Mesodermal cell (in vitro differentiated cells): ENCODE data around the gene CMTM8.

ENCODE experiments used
- H3K27ac ChIP-seq: 2 replicates; pipeline ENCODE4 v1.7.0; 2013; ENCODE audit warnings: mild to moderate bottlenecking, low read depth, low read length, moderate library complexity; ENCODE audit not compliant: severe bottlenecking
- H3K36me3 ChIP-seq: 2 replicates; pipeline ENCODE4 v1.7.1; 2013; ENCODE audit warnings: mild to moderate bottlenecking, low read length, moderate library complexity; ENCODE audit not compliant: control insufficient read depth, insufficient read depth
- H3K4me1 ChIP-seq: one replicate; pipeline ENCODE4 v1.7.1; 2013; ENCODE audit warnings: mild to moderate bottlenecking, low read length; ENCODE audit not compliant: insufficient read depth, control insufficient read depth, poor library complexity, severe bottlenecking
- H3K4me3 ChIP-seq: 2 replicates; pipeline ENCODE4 v1.7.0; 2013; ENCODE audit warnings: low read length, control low read depth, mild to moderate bottlenecking; ENCODE audit not compliant: insufficient read depth, poor library complexity, severe bottlenecking; ENCODE audit errors: extremely low read depth
- H3K9me3 ChIP-seq: 2 replicates; pipeline ENCODE4 v1.7.1; 2013; ENCODE audit warnings: mild to moderate bottlenecking, low read length, moderate library complexity; ENCODE audit not compliant: control insufficient read depth
- whole genome bisulfite sequencing, 2 experiments: methylation state at CpG; one replicate each; pipeline ENCODE4 v1.1.5; 2013; ENCODE audit warnings: missing lambda C conversion rate in 2 of 2; ENCODE audit not compliant: insufficient coverage in 2 of 2; 5-methylcytosine and 5-hydroxymethylcytosine counted together

The CMTM8 gene

DNA sequence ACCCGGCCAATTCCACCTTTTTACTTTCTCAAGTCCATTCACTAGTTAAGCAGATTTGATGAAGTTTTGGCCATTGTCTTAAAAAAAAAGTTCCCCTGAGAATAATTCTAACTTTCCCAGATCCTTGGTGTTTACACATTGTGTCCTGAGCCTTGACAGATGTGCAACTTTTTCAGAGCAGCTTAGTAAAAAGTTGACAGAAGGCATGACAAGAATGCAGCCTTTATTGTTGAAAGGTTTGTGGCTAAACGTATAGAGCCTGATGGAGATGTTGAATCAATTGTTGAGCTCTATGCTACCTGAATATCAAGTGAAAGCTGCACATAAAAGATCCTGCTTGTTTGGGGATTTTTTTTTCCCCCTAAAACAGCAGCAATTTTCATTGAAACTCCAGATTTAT, 77.8 kb downstream of the CMTM8 start:
- peaks cover 11% of the 10 kb centered on the region for H3K4me1 ChIP-seq
- no peaks in the 10 kb centered on the region for H3K36me3 ChIP-seq
- H3K27ac ChIP-seq = no peak overlapping the region
- no peak overlapping the region for H3K4me3 ChIP-seq
- 40 to 73% methylated on average over 1 to 2 of the region's 2 CpGs for WGBS, 2 experiments
- H3K9me3 ChIP-seq = no peaks in the 10 kb centered on the region

- Histone ChIP-seq H3K4me3 (no peak overlapping the region), H3K4me1 (peaks cover 11% of the 10 kb centered on the region), H3K9me3 (no peaks in the 10 kb centered on the region), H3K36me3 (no peaks in the 10 kb centered on the region), H3K27ac (no peak overlapping the region)
- 80 to 100% methylated on average over 1 of the region's 2 CpGs for WGBS, 2 experiments
Measured at GRCh38 chr3:32316976-32317375, 78.5 kb downstream of the CMTM8 start.

DNA sequence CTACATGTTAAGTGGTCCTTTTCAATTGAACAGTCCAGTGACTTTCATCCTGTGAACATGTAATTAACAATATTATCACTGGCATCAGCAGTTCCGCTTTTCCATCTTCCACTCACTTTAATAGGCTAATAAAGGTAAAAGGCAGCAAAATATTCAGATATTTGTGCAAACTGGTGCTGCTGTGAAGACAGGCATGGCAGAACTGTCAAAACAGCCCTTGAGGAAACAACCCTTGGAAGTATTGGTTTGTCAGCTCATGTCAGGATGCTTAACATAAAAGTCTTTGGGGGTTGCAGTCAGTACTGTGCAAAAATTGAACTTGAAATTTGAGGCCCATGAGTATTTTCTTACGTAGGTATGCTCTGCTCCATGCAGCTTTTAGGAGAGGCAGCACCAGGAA, 81.1 kb downstream of the CMTM8 start:
- Histone ChIP-seq H3K9me3 (no peaks in the 10 kb centered on the region), H3K4me1 (no peaks in the 10 kb centered on the region), H3K27ac (no peak overlapping the region), H3K36me3 (no peaks in the 10 kb centered on the region), H3K4me3 (no peak overlapping the region)
- WGBS, 2 experiments = 91 to 93% methylated on average over 1 of the region's 2 CpGs

DNA sequence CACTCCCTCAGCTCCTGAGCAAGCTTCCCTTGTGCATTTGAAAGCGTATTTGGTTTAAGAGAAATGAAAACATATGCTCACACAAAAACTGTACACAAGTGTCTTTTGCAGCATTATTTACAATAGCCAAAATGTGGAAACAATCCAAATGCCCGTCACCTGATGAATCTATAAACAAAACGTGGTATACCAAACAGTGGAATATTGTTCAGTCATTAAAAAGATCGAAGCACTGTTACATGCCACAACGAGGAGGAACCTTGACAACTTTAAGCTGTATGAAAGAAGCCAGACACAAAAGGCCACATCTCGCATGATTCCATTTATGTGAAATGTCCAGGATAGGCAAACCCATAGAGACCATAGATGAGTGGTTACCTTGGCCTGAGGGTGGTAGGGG, 81.6 kb downstream of the CMTM8 start:
- WGBS, 2 experiments = 94 to 100% methylated on average over 5 to 6 of the region's 6 CpGs
- H3K4me1 ChIP-seq = no peaks in the 10 kb centered on the region
- H3K4me3 ChIP-seq = no peak overlapping the region
- H3K9me3 ChIP-seq = no peaks in the 10 kb centered on the region
- no peak overlapping the region for H3K27ac ChIP-seq
- no peaks in the 10 kb centered on the region for H3K36me3 ChIP-seq

DNA sequence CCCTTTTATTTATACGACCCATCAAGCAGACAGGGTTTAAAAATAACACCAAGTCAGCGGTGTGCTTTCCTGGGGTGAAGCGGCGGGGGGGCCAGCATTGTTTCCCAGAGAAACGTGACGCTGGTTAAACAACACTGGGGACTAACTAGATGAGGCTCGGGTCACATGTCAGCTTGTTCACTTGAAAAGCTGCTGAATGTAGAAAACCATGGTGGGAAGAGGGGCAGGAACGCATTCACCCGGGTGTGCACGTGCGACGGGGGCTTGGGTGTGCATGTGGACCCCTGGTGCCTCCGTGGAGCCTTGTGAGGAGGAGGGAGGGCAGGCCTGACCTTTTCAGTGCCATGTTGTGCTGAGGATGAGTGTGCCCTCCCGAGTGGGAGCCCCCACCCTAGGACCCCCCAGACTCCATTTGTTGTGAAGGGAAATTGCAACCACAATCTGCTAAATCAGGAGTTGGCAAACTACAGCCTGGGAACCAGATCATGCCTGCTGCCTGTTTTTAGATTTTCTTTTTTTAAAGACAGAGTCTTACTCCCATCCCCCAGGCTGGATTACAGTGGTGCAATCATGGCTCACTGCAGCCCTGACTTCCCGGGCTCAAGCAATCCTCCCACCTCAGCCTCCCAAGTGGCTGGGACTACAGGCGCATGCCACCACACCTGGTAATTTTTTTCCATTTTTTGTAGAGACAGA, 82.8 kb downstream of the CMTM8 start:
- no peaks in the 10 kb centered on the region for H3K4me1 ChIP-seq
- 71 to 76% methylated on average over 13 to 15 of the region's 16 CpGs for WGBS, 2 experiments

DNA sequence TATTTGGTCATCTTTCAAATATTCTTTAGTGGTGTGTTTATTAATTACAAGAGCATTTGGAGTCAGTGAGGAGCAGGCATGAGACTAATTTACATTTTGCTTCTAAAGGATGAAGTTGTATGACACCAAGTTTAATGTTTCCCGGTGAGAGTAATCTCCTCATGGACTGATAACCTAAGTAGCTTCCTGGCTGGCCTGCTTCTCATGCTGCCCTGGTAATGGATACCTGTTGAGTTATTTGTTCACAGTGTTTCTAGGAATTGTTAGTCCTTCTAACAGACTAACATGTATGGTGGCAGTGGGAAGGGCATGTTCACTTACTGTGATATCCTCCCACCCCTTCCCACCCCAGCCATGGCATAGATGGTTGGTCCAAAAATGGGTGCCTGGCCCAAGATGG, 83.8 kb downstream of the CMTM8 start:
- 78 to 80% methylated on average over 1 of the region's 1 CpG for WGBS, 2 experiments
- Histone ChIP-seq H3K36me3 (no peaks in the 10 kb centered on the region), H3K9me3 (no peaks in the 10 kb centered on the region), H3K27ac (no peak overlapping the region), H3K4me3 (no peak overlapping the region), H3K4me1 (no peaks in the 10 kb centered on the region)

More for the DNA sequence above, 82.8 kb downstream of the CMTM8 start:
- no peaks in the 10 kb centered on the region for H3K9me3 ChIP-seq
- no peaks in the 10 kb centered on the region for H3K36me3 ChIP-seq
- peak overlapping the region; percentile 33 for H3K27ac ChIP-seq
- H3K4me3 ChIP-seq = no peak overlapping the region

DNA sequence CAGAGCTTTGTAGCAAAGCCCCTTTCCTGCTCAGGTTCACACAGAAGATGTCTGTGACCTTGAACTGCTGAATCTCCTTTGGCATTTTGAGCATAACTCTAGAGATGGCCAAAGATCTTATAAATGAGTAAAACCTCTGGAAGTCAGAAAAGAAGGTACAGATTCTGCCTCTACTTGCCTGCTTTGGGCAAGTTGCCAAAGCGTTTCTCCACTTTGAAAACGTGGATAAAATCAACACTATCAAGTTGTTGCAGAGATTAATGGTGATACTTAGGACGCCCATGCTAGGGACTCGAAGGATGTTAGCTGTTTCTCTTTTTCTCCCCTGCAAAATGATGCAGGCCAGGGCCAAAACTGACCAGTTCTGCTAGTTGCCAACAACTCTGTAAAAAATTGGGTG, 85.1 kb downstream of the CMTM8 start:
- no peaks in the 10 kb centered on the region for H3K36me3 ChIP-seq
- H3K9me3 ChIP-seq = no peaks in the 10 kb centered on the region
- H3K27ac ChIP-seq = no peak overlapping the region
- H3K4me1 ChIP-seq = no peaks in the 10 kb centered on the region
- H3K4me3 ChIP-seq = no peak overlapping the region
- 88 to 100% methylated on average over 3 to 4 of the region's 4 CpGs for WGBS, 2 experiments

DNA sequence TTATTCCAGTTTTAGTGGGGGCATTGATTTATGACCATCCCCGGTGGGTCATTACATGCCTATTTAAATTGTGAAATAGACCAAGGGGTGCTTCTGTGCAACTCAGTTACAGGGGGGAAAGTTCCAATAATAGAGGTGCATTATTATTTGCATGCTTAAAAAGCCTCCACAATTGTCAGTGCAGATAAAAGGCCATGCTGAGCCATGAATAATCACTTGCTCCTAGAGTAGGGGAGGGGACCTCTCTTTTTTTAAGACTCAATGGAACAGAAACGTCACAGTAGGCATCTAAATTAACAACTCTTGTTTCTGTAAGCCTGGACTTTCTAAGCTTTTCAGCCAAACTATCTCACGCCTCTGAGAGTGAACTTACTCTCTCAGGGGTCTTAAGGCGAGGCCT, 86.7 kb downstream of the CMTM8 start:
- Histone ChIP-seq H3K4me3 (no peak overlapping the region), H3K27ac (no peak overlapping the region), H3K4me1 (no peaks in the 10 kb centered on the region), H3K9me3 (no peaks in the 10 kb centered on the region), H3K36me3 (no peaks in the 10 kb centered on the region)
- WGBS, 2 experiments = 56% methylated on average over 1 of the region's 4 CpGs; no CpG with 5 or more reads in 1 of the 2 experiments

- no peaks in the 10 kb centered on the region for H3K4me1 ChIP-seq
- no peaks in the 10 kb centered on the region for H3K9me3 ChIP-seq
- no peak overlapping the region for H3K27ac ChIP-seq
- H3K4me3 ChIP-seq = no peak overlapping the region
- no peaks in the 10 kb centered on the region for H3K36me3 ChIP-seq
- WGBS, 2 experiments = 93 to 94% methylated on average over 3 of the region's 3 CpGs
Measured at GRCh38 chr3:32325927-32326326, 87.4 kb downstream of the CMTM8 start.

GRCh38 chr3:32326795-32327194, 88.3 kb downstream of the CMTM8 start:
- Histone ChIP-seq H3K4me1 (no peaks in the 10 kb centered on the region), H3K27ac (no peak overlapping the region), H3K9me3 (no peaks in the 10 kb centered on the region), H3K36me3 (no peaks in the 10 kb centered on the region), H3K4me3 (no peak overlapping the region)
- 86 to 96% methylated on average over 2 of the region's 2 CpGs for WGBS, 2 experiments

DNA sequence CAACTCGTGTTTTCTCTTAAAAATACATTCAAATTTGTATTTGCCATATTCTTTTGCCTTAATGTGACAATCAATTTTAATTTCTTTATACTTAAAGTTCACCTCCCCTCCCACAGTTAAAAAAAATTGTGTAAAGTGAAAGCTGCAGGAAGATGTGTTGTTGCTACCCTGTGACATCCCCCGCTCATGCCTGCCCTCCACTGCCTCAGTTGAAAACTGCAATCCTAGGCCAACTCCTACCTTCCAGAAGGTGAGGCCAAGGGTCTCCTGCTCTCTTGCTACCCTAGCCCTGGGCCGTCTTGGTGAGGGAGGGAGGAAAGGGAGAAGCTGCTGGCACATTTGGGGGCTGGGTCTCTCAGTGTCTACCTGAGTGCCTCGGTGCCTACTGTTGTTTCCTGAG, 96.2 kb downstream of the CMTM8 start:
- H3K36me3 ChIP-seq = no peaks in the 10 kb centered on the region
- 83% methylated on average over 2 of the region's 4 CpGs; no CpG with 5 or more reads in 1 of the 2 experiments for WGBS, 2 experiments
- H3K9me3 ChIP-seq = no peaks in the 10 kb centered on the region
- H3K4me3 ChIP-seq = no peak overlapping the region
- peaks cover 4% of the 10 kb centered on the region for H3K4me1 ChIP-seq
- H3K27ac ChIP-seq = no peak overlapping the region
